Amygdala (tissue), 56 donors: ENCODE measurements around the gene ENTREP1.
"Not testable (repeated sequence)": the region's sequence is repeated elsewhere in the genome, so short reads cannot be mapped to it uniquely, and the experiment has no call there.

Experiments
- DNase-seq, 56 donors: peaks; one replicate each; lab custom pipeline; 2025; lab: John Stamatoyannopoulos, UW

Gene ENTREP1

GRCh38 chr9:69397384-69398214 lies 72.6 kb downstream of the ENTREP1 start:
- DNase-seq: peak in 6 of 56 donors; percentile 10 to 43 (median 28)

GRCh38 chr9:69400470-69400869 lies 75.5 kb downstream of the ENTREP1 start:
- no peak for DNase-seq

GRCh38 chr9:69409936-69410335 lies 84.9 kb downstream of the ENTREP1 start:
- DNase-seq: not testable (repeated sequence)

GRCh38 chr9:69411246-69411645 lies 86.2 kb downstream of the ENTREP1 start:
- no peak for DNase-seq

- DNase-seq: no peak
Observed at GRCh38 chr9:69411931-69412740, 87.1 kb downstream of the ENTREP1 start.

GRCh38 chr9:69412741-69413150 lies 87.7 kb downstream of the ENTREP1 start:
- DNase-seq: peak in 36 of 56 donors; percentile 9 to 71 (median 31)

GRCh38 chr9:69420611-69421270 lies 95.7 kb downstream of the ENTREP1 start:
- DNase-seq: no peak

- DNase-seq: peak in 49 of 56 donors; percentile 12 to 82 (median 49)
Observed at GRCh38 chr9:69421908-69422801, 97.1 kb downstream of the ENTREP1 start.

GRCh38 chr9:69425136-69425801 lies 100.3 kb downstream of the ENTREP1 start:
- peak in 26 of 56 donors; percentile 6 to 65 (median 34) for DNase-seq

GRCh38 chr9:69427286-69427685 lies 102.3 kb downstream of the ENTREP1 start:
- peak in 17 of 56 donors; percentile 8 to 56 (median 26) for DNase-seq

GRCh38 chr9:69428017-69428785 lies 103.2 kb downstream of the ENTREP1 start:
- no peak for DNase-seq

- DNase-seq: no peak
Observed at GRCh38 chr9:69429281-69429680, 104.3 kb downstream of the ENTREP1 start.

- no peak for DNase-seq
Observed at GRCh38 chr9:69430206-69430605, 105.2 kb downstream of the ENTREP1 start.

- DNase-seq: no peak
Observed at GRCh38 chr9:69431203-69431602, 106.2 kb downstream of the ENTREP1 start.

GRCh38 chr9:69431777-69432176 lies 106.8 kb downstream of the ENTREP1 start:
- no peak for DNase-seq

- no peak for DNase-seq
Observed at GRCh38 chr9:69432623-69433022, 107.6 kb downstream of the ENTREP1 start.

GRCh38 chr9:69433392-69433791 lies 108.4 kb downstream of the ENTREP1 start:
- no peak for DNase-seq

- DNase-seq: no peak
Observed at GRCh38 chr9:69433968-69434367, 109.0 kb downstream of the ENTREP1 start.
